MM.1S (cell line): Measurements from ENCODE around the gene ZFAND2B.

Experiments used
- CTCF ChIP-seq: fragments of 300-600 bp; sonication (generic); IDR thresholded peaks from 2 replicates; pipeline ENCODE4 v1.5.1; 2016; ENCODE audit warnings: antibody characterized with exemption, low read length, mixed read lengths
- EZH2 ChIP-seq: fragments of 300-600 bp; sonication (generic); optimal IDR thresholded peaks from 2 replicates; pipeline ENCODE3; 2017; ENCODE audit warnings: low read depth, mild to moderate bottlenecking, antibody characterized with exemption, low read length, mixed read lengths

- TF ChIP-seq CTCF (no peak), EZH2 (no peak)
Observed at GRCh38 chr2:219221957-219222518, 15.5 kb downstream of the ZFAND2B start.
